ENCODE data around the gene GUCY1A1. TPM values are rescaled to one million over a fixed set of nuclear protein-coding genes. Genes with fewer than 3 reads are reported as not detected.

The GUCY1A1 gene
- total RNA-seq, 2 donors from 2014 or later = 7.6 to 20.0 TPM

- Histone ChIP-seq H3K4me1 (peaks cover 20% of the 10 kb centered on the region), H3K9me3 (no peaks in the 10 kb centered on the region), H3K27ac (peak overlapping the region in 3 of 4 donors; percentile 24 to 72 (median 44)), H3K27me3 (no peaks in the 10 kb centered on the region), H3K4me3 (no peak overlapping the region), H3K36me3 (replicated peaks in 1 of 2; ENCODE audit: insufficient read depth in 1 of 2, low read depth in 2 of 2) (no peaks in the 10 kb centered on the region)
- WGBS, 2 donors = 74 to 88% methylated on average over 1 of the region's 1 CpG
- ATAC-seq (no peak), DNase-seq (no peak)
- intact Hi-C loops (cut with DNase I) = no loop called here
- TF ChIP-seq POLR2A (IDR thresholded peaks at IDR 0.05) (no peak), CTCF (IDR thresholded peaks at IDR 0.05) (no peak)
These were observed 25.7 kb downstream of the GUCY1A1 start for GRCh38 chr4:155692361-155692760.

GRCh38 chr4:155693015-155693663, 26.5 kb downstream of the GUCY1A1 start:
- Histone ChIP-seq H3K4me3 (no peak overlapping the region), H3K27me3 (no peaks in the 10 kb centered on the region), H3K36me3 (replicated peaks in 1 of 2; ENCODE audit: insufficient read depth in 1 of 2, low read depth in 2 of 2) (no peaks in the 10 kb centered on the region), H3K27ac (peak overlapping the region in 3 of 4 donors; percentile 24 to 72 (median 44)), H3K4me1 (peaks cover 20% of the 10 kb centered on the region), H3K9me3 (no peaks in the 10 kb centered on the region)
- 11 to 24% methylated on average over 4 of the region's 4 CpGs for WGBS, 2 donors
- TF ChIP-seq POLR2A (IDR thresholded peaks at IDR 0.05) (no peak), CTCF (IDR thresholded peaks at IDR 0.05) (no peak)
- ATAC-seq = peak; percentile 81
- intact Hi-C loops (cut with DNase I) = no loop called here
- no peak for DNase-seq

- H3K36me3 ChIP-seq (replicated peaks in 1 of 2; ENCODE audit: insufficient read depth in 1 of 2, low read depth in 2 of 2) = no peaks in the 10 kb centered on the region
- no peak overlapping the region for H3K4me3 ChIP-seq
- TF ChIP-seq CTCF (IDR thresholded peaks at IDR 0.05) (no peak), POLR2A (IDR thresholded peaks at IDR 0.05) (no peak)
- DNase-seq = no peak
- H3K4me1 ChIP-seq = peaks cover 20% of the 10 kb centered on the region
- 38 to 39% methylated on average over 2 of the region's 2 CpGs for whole genome bisulfite sequencing, 2 donors
- no peaks in the 10 kb centered on the region for H3K27me3 ChIP-seq
- H3K27ac ChIP-seq = peak overlapping the region in 1 of 4 donors; percentile 72
- no peak for ATAC-seq
- H3K9me3 ChIP-seq = no peaks in the 10 kb centered on the region
- intact Hi-C loops (cut with DNase I) = no loop called here
These were observed 27.6 kb downstream of the GUCY1A1 start for GRCh38 chr4:155694100-155694785.

- ATAC-seq = no peak
- no peaks in the 10 kb centered on the region for H3K36me3 ChIP-seq (replicated peaks in 1 of 2; ENCODE audit: insufficient read depth in 1 of 2, low read depth in 2 of 2)
- H3K4me1 ChIP-seq = peaks cover 20% of the 10 kb centered on the region
- TF ChIP-seq POLR2A (IDR thresholded peaks at IDR 0.05) (no peak), CTCF (IDR thresholded peaks at IDR 0.05) (no peak)
- WGBS, 2 donors = 63% methylated on average over 1 of the region's 1 CpG
- intact Hi-C loops (cut with DNase I) = no loop called here
- H3K27me3 ChIP-seq = no peaks in the 10 kb centered on the region
- no peak for DNase-seq
- no peaks in the 10 kb centered on the region for H3K9me3 ChIP-seq
- H3K4me3 ChIP-seq = no peak overlapping the region
- peak overlapping the region in 1 of 4 donors; percentile 72 for H3K27ac ChIP-seq
These were observed 29.6 kb downstream of the GUCY1A1 start for GRCh38 chr4:155696226-155696625.
